Placental pericyte (primary cell): ENCODE measurements around the gene PACRGL. TPM values are rescaled to one million over a fixed set of nuclear protein-coding genes. Genes with fewer than 3 reads are reported as not detected.

Experiments
- total RNA-seq: library from RNA; depleted of rRNA; stranded (reverse); fragments of >200 nt; gene quantifications from 2 replicates; pipeline ENCODE4 v1.2.3, GENCODE V29; 2012

Gene PACRGL
- 17.3 and 20.5 TPM in 2 replicates for total RNA-seq

GRCh38 chr4:20700007-20700761 is at the start of gene PACRGL:
PACRGL (plus strand) TSS chr4:20700458; CDS start chr4:20704482, 4,024 bp downstream.

